Ovary (tissue), 9 donors: ENCODE measurements around the gene BCL7A. TPM values are rescaled to one million over a fixed set of nuclear protein-coding genes. Genes with fewer than 3 reads are reported as not detected.

Source experiments
- DNase-seq, 5 donors: peaks; one replicate each; pipeline ENCODE4 v3.0.0-alpha.2; 2019 to 2020
- H3K27ac ChIP-seq, 2 donors: fragments of 200-600 bp; one replicate each; pipeline versions ENCODE4 v1.5.1 to v1.8.0; 2019 to 2022
- H3K27me3 ChIP-seq: fragments of 200-600 bp; one replicate; pipeline ENCODE4 v1.8.0; 2022
- H3K36me3 ChIP-seq: fragments of 200-600 bp; sonication (generic); one replicate; pipeline ENCODE4 v1.5.1; 2019
- H3K4me1 ChIP-seq: one replicate; pipeline ENCODE4 v1.8.1; 2013; ENCODE audit warnings: mild to moderate bottlenecking, moderate library complexity; ENCODE audit not compliant: insufficient read depth
- H3K4me3 ChIP-seq: fragments of 200-600 bp; sonication (generic); one replicate; pipeline ENCODE4 v1.5.1; 2017
- H3K9me3 ChIP-seq, 2 donors: fragments of 200-600 bp in 1 of 2; sonication (generic) in 1 of 2; one replicate each; pipeline versions ENCODE4 v1.5.1 to v1.8.1; 2013 to 2019; ENCODE audit warnings: mild to moderate bottlenecking in 1 of 2, moderate library complexity in 1 of 2
- CTCF ChIP-seq, 3 donors: fragments of 450-650 bp in 2 of 3; fragments of 200-600 bp in 1 of 3; IDR thresholded peaks; one replicate each; pipeline versions ENCODE4 v1.5.1 to v1.8.0; 2016 to 2022; ENCODE audit warnings: antibody characterized with exemption in 3 of 3, mild to moderate bottlenecking in 1 of 3
- EP300 ChIP-seq: sonication (generic); formaldehyde crosslinking; IDR thresholded peaks from one replicate; pipeline ENCODE4 v1.6.1; 2017; ENCODE audit warnings: antibody characterized with exemption
- POLR2A ChIP-seq: fragments of 450-650 bp; IDR thresholded peaks from one replicate; pipeline ENCODE4 v1.6.1; 2017; ENCODE audit warnings: antibody characterized with exemption, mild to moderate bottlenecking, moderate library complexity
- WGBS, 3 donors: extraction: QIAGEN DNeasy Blood & Tissue Kit in 1 of 3; methylation state at CpG; one replicate each; pipeline versions ENCODE4 v1.1.5 to v1.1.7; 2013 to 2017; 5-methylcytosine and 5-hydroxymethylcytosine counted together
- intact Hi-C, 4 donors: fragments of 100-400 bp; cut with DNase I; formaldehyde crosslinking; loops; one replicate each; pipeline versions ENCODE4 v1.11.0 to v1.15.1; 2022 to 2023
- polyA plus RNA-seq, 2 donors: library from polyadenylated mRNA; stranded (reverse); fragments of 200-250 nt in 1 of 2; fragments of 350-450 nt in 1 of 2; fragmentation: Illumina TruSeq in 1 of 2; extraction: RNeasy Lipid Tissue Mini Kit (QIAGEN cat#74804) in 1 of 2; gene quantifications; one replicate each; pipeline ENCODE4 v1.2.3, GENCODE V29; 2013 to 2014
- total RNA-seq, 7 donors: library from RNA; depleted of rRNA in 2 of 7; stranded (reverse); fragments of >200 nt in 2 of 7; fragmentation: NEBNext Ultra II Directional in 3 of 7; extraction: Animal tissue kit (Norgen Biotek cat#: 25700) in 3 of 7; gene quantifications; one replicate each; pipeline versions ENCODE4 v1.1.0 to v1.2.4, GENCODE V29; 2016 to 2023
- donor health status: DM: no; HTN: no; CAD: no; lungs with moderate emphysema.
- donor health status: DM: no; HTN: no; CAD: no.
- donor health status: Bipolar disorder and iron deficiency.
- donor health status: DM: yes; HTN: yes; CAD: no.
- donor health status: DM: no; HTN: no; CAD: no.
- donor health status: DM: yes; HTN: yes; CAD: no.

BCL7A gene
- total and polyA plus RNA-seq, 9 donors: 4.4 to 9.1 (median 6.4) TPM

- Histone ChIP-seq H3K27ac (peak overlapping the region in 1 of 2 donors; percentile 50), H3K4me3 (peak overlapping the region; percentile 78), H3K9me3 (no peaks in the 10 kb centered on the region), H3K4me1 (peaks cover 2% of the 10 kb centered on the region), H3K36me3 (no peaks in the 10 kb centered on the region), H3K27me3 (no peaks in the 10 kb centered on the region)
- WGBS, 3 donors: 1 to 3% (median 1%) methylated on average over 22 to 57 of the region's 57 CpGs
- TF ChIP-seq EP300: no peak
- no peak for TF ChIP-seq CTCF (IDR thresholded peaks at IDR 0.05)
- no peak for TF ChIP-seq POLR2A
- intact Hi-C loops: no loop called here
- peak in 4 of 5 donors; percentile 27 to 58 (median 46) for DNase-seq
Measured at GRCh38 chr12:122021193-122021821, 377 bp upstream of the BCL7A start.

- Histone ChIP-seq H3K4me3 (peak overlapping the region; percentile 78), H3K27ac (peak overlapping the region; percentile 79 to 87), H3K9me3 (no peaks in the 10 kb centered on the region), H3K27me3 (no peaks in the 10 kb centered on the region), H3K4me1 (peaks cover 2% of the 10 kb centered on the region), H3K36me3 (no peaks in the 10 kb centered on the region)
- no peak for TF ChIP-seq EP300
- no peak for TF ChIP-seq CTCF (IDR thresholded peaks at IDR 0.05)
- TF ChIP-seq POLR2A: no peak
- peak; percentile 25 to 57 (median 36) for DNase-seq
- WGBS, 3 donors: 0 to 1% (median 0%) methylated on average over 73 to 124 of the region's 124 CpGs
- intact Hi-C loops: no loop called here
Measured at GRCh38 chr12:122022393-122023338, 982 bp downstream of the BCL7A start.

DNA sequence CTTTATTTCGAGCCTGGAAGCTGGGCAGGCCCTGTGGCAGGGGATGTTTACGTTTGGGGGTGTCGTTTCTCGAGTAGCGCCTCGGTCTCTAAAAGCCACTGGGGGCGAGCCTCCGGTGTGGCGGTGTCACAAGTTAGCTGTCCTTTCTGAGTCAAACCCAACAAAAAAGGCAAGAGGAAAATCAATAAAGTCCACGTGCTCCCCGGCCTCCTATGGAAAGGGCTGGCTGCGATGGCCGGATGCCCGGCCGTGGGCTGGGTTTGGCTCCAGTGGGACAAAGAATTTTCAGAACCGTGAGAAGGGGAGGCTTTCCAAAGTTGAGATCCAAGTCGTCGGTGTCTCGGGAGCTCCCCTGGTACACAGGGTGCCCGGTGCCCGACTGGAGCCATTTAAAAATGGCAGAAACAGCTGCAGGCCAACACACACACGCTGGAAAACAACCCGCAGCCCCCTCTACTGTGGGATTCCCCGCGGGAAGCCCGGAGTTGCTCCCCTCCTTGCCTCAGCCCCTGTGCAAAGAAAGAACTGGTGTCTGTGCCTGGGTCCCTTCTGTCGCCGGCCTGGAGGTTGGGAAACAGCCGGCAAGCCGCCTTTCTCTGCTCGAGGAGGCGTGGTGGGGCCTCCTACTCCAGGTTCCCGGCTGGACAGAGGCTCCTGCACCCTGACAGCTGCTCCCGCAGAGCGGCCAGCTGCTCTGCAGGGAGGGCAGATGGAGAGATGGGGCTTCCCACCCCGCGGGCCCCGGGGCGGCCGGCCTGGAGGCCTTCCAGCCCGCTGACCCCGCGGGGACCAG lies 1.9 kb downstream of the BCL7A start:
- TF ChIP-seq CTCF (IDR thresholded peaks at IDR 0.05) (no peak), EP300 (no peak), POLR2A (no peak)
- Histone ChIP-seq H3K4me3 (peak overlapping the region; percentile 78), H3K4me1 (peaks cover 2% of the 10 kb centered on the region), H3K27ac (peak overlapping the region; percentile 79 to 87), H3K36me3 (no peaks in the 10 kb centered on the region), H3K9me3 (no peaks in the 10 kb centered on the region), H3K27me3 (no peaks in the 10 kb centered on the region)
- 0 to 1% (median 1%) methylated on average over 39 to 43 of the region's 43 CpGs for WGBS, 3 donors
- intact Hi-C loops: no loop called here
- peak; percentile 73 to 85 (median 78) for DNase-seq

- TF ChIP-seq EP300: no peak
- TF ChIP-seq POLR2A: no peak
- TF ChIP-seq CTCF (IDR thresholded peaks at IDR 0.05): no peak
- Histone ChIP-seq H3K9me3 (no peaks in the 10 kb centered on the region), H3K4me3 (peak overlapping the region; percentile 78), H3K27ac (peak overlapping the region; percentile 79 to 87), H3K36me3 (no peaks in the 10 kb centered on the region), H3K4me1 (peaks cover 2% of the 10 kb centered on the region), H3K27me3 (no peaks in the 10 kb centered on the region)
- 47 to 66% (median 52%) methylated on average over 16 of the region's 16 CpGs for WGBS, 3 donors
- no peak for DNase-seq
- intact Hi-C loops: no loop called here
Measured at GRCh38 chr12:122024132-122024785, 2.6 kb downstream of the BCL7A start.
